Activated CD8-positive, alpha-beta memory T cell treated with anti-CD3 and anti-CD28 coated beads for 4 hours (primary cell): ENCODE measurements around the gene EXOC6B.
"Not testable (repeated sequence)": the region's sequence is repeated elsewhere in the genome, so short reads cannot be mapped to it uniquely, and the experiment has no call there.

Experiments used
- DNase-seq, 2 donors: peaks; one replicate each; pipeline ENCODE4 v3.0.0-alpha.2; 2020; ENCODE audit warnings: low read depth in 2 of 2

Gene EXOC6B

GRCh38 chr2:72442270-72442669 is 383.6 kb downstream of the EXOC6B start:
- no peak for DNase-seq

GRCh38 chr2:72439892-72440291 is 385.9 kb downstream of the EXOC6B start:
- no peak for DNase-seq

- DNase-seq: no peak
Measured at GRCh38 chr2:72438364-72438763, 387.5 kb downstream of the EXOC6B start.

GRCh38 chr2:72431737-72432136 is 394.1 kb downstream of the EXOC6B start:
- DNase-seq: no peak

- DNase-seq: no peak
Measured at GRCh38 chr2:72427022-72427861, 398.6 kb downstream of the EXOC6B start.

- DNase-seq: no peak
Measured at GRCh38 chr2:72425996-72426395, 399.8 kb downstream of the EXOC6B start.

GRCh38 chr2:72423756-72424155 is 402.1 kb downstream of the EXOC6B start:
- DNase-seq: no peak

- DNase-seq: not testable (repeated sequence)
Measured at GRCh38 chr2:72421771-72422379, 404.0 kb downstream of the EXOC6B start.

GRCh38 chr2:72415781-72416475 is 409.9 kb downstream of the EXOC6B start:
- DNase-seq: no peak

- DNase-seq: no peak
Measured at GRCh38 chr2:72415241-72415661, 410.6 kb downstream of the EXOC6B start.

- DNase-seq: no peak
Measured at GRCh38 chr2:72414137-72414760, 411.6 kb downstream of the EXOC6B start.

- no peak for DNase-seq
Measured at GRCh38 chr2:72413716-72414115, 412.1 kb downstream of the EXOC6B start.

- no peak for DNase-seq
Measured at GRCh38 chr2:72412214-72412613, 413.6 kb downstream of the EXOC6B start.

- no peak for DNase-seq
Measured at GRCh38 chr2:72399879-72400278, 426.0 kb downstream of the EXOC6B start.

GRCh38 chr2:72395096-72395495 is 430.7 kb downstream of the EXOC6B start:
- DNase-seq: no peak

- DNase-seq: no peak
Measured at GRCh38 chr2:72394541-72395070, 431.2 kb downstream of the EXOC6B start.

GRCh38 chr2:72389447-72389846 is 436.4 kb downstream of the EXOC6B start:
- DNase-seq: no peak

GRCh38 chr2:72388263-72388662 is 437.6 kb downstream of the EXOC6B start:
- DNase-seq: no peak

- no peak for DNase-seq
Measured at GRCh38 chr2:72386288-72386687, 439.5 kb downstream of the EXOC6B start.

- DNase-seq: no peak
Measured at GRCh38 chr2:72378753-72379348, 447.0 kb downstream of the EXOC6B start.

GRCh38 chr2:72367530-72368225 is 458.2 kb downstream of the EXOC6B start:
- no peak for DNase-seq
